ENCODE results near the gene NKAIN2.

DNA sequence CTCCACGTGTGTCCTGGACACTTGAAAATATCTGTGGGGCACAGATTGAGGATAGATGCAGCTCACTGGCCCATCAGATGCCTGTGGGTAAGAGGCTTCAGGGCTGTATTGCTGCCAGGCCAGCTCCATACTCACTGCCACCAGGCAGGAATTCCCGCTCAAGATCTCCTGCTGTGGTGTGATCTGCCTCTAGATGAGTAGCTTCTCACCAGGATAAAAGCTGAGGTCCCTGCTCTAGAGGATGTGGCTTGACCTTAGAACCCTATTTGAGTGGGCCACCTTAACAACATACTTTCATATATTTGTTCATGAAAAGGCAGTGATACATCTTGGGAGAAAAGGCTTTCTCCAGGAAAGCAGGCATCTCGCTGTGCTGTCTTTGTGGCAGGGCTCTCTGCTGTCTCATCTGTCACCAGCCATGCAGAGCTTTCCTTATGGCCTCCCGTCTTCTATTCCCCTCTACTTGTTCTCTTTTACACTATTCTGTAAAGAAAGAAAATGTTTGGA lies 992.9 kb downstream of the NKAIN2 start:
- TF ChIP-seq, protein P1, sequence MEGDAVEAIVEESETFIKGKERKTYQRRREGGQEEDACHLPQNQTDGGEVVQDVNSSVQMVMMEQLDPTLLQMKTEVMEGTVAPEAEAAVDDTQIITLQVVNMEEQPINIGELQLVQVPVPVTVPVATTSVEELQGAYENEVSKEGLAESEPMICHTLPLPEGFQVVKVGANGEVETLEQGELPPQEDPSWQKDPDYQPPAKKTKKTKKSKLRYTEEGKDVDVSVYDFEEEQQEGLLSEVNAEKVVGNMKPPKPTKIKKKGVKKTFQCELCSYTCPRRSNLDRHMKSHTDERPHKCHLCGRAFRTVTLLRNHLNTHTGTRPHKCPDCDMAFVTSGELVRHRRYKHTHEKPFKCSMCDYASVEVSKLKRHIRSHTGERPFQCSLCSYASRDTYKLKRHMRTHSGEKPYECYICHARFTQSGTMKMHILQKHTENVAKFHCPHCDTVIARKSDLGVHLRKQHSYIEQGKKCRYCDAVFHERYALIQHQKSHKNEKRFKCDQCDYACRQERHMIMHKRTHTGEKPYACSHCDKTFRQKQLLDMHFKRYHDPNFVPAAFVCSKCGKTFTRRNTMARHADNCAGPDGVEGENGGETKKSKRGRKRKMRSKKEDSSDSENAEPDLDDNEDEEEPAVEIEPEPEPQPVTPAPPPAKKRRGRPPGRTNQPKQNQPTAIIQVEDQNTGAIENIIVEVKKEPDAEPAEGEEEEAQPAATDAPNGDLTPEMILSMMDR (IDR thresholded peaks at IDR 0.05; ENCODE audit: insufficient read depth, low read length, poor library complexity, severe bottlenecking): no peak
- no peak for TF ChIP-seq EZH2phosphoT487 (conservative IDR thresholded peaks at IDR 0.05; ENCODE audit: low read length)
